COLO668 (cell line): ENCODE data around the gene ASL.
"Not testable (repeated sequence)": the region's sequence is repeated elsewhere in the genome, so short reads cannot be mapped to it uniquely, and the experiment has no call there.

Experiments used
- DNase-seq: peaks from one replicate; lab custom pipeline; 2025; ENCODE audit not compliant: unreplicated experiment; lab: John Stamatoyannopoulos, UW

ASL gene

DNA sequence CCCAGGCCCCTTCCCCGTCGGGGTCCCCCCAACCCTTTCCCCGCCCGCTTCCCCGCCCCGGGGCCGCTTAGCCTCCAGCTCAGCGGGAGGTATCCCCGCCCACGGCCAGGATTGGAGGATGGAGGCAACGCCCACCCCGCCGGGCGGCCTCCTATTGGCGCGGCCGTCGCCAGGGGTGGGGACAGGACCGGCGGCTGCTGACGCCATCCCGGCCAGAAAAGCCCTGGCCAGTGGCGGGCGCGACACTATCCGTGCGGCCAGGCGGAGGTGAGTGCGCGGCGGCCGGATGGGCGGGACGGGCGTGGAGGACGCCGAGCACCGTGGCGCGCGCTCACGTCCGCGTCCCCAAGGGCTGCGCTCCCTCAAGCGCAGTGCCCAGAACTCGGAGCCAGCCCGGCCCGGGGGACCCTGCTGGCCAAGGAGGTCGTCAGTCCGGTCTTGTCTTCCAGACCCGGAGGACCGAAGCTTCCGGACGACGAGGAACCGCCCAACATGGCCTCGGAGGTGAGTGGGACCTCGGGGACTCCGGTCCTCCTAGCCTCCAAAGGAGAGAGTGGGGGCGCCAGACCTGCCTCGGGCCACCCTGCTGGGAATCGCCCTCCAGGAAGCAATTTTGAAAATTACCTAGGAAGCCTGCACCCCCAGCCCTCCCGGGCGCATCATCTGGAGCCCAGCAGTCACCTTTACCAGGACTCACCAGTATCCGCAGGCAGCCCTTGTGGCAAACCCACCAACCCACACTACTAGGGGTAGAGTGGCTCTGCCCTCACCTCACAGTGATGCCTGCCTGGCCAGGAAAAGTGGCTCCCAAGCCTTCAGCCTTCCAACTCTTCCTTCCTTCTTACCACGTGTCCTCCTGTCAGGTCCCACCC, at the start of gene ASL:
Gene ASL, plus strand, starts transcription at position 230 of the 872 bp plus-strand sequence. Its CDS starts 263 bp downstream, at position 493.
- peak; percentile 97 for DNase-seq

DNA sequence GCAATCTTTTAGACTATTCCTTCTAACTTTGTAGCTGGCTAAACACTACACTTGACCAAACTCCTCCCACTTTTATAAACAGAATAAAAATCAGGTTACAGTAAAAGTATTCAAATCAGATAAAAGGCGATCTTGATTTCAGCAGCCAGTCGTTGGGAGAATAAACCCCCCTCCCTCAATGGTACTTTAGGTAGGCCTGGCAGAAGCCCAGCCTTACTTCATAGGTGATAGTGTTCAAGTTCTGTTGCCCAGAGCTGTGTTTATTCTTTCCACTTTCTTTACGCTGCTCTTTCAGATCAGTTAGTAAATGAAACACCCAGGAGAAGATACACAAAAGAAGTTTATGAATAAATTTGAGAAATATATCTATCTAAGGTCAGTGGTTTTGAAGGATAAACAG, 47.3 kb upstream of the ASL start:
- DNase-seq, result not testable (repeated sequence)

DNA sequence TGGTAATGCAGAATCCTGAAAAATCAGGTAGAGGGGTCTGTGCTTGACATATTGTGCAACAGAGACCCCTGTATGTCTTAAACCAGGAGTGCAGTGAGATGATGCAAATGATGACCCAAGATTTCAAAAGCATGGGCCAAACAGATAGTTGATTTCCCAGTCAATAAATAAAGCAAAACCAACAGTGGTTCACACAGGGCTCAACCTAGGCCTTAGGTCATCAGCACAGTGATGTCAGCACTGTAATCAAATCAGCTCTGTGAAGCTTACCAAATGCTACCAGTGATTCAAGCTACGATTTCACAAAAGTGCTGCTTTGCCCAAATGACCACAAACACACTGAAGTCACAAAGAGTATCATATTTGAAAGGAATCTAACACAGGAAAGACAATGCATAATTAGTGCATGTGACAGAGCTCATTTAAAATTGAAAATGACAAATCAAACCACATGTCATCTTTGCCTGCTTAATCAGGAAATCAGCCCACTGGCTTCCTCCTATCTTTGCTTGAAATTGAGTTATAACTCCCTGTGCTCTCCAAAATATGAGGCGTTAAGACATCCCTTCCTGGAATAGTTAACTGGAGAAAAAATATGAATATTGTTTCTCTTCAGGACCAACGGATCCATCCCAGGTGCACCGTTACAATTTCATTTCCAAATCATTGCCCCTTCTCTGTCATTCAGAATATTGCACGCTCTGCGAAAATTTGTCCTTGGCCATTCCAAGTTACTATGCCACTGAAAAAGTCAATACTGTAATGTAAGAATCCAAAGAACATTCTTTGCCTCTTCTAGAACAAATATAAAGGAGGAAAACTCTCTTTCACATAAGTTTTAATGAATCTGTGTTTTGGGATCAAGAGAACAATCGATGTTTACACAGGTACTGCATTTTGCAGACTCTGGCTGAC, 41.9 kb upstream of the ASL start:
- DNase-seq, result no peak

DNA sequence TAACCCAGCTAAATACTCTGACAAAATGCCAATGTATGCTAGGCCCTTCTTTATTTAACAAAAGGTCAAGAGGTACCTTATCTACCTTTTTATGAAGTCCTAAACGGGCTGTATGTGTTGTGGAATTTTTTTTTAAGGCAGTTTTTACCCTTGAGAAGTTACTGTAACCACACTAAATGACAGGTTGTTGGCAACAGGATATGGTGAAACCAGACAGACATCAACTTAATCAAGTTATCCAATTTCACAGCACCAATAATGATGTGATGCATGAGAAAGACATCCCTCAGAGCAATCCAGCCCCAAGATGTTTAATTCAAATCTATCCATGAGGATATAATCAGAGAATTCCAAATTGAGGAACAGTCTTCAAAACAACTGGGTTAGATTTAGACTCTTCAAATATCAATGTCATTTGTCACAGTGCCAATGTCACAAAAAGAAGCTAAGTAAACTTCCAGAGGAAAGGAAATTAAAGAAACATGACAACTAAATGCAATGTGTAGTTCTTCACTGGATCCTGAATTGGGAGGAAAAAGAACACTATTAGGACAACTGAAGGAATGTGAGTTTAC, 41.1 kb upstream of the ASL start:
- not testable (repeated sequence) for DNase-seq

DNA sequence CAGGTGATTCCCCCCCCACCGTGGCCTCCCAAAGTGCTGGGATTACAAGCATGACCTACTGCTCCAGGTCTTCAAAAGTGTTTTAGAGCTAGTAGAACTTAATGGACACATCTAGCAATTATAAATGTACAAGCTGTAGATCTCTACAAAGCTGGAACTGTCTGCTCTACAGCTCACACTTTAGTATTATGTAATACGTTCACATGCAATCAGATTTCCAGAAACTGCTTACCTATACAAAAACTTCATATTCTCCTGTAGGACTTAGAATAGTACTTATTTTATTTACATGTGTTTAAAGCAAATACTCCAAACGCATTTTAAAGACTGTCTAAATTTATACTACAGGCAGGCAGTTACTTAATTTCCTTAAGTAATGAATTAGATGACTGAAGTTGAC, 39.2 kb upstream of the ASL start:
- DNase-seq, result no peak

DNA sequence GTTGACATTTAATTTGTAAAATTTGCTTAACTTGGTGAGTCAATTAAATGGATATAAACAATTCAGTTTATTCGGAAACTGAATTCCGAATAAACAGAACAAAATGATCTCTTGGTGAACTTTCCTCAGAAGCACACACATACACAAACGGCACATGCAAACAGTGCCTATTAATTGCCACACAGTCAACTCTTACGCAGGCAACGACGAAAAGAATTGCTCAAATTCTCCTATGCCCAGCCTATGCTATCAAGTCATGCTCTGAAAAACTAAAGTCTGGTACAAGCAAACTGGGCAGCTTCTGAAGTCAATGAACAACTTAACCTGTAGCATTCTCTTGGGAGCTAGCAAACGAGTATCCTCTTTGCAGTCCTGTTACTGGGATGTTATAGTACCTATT, 38.8 kb upstream of the ASL start:
- no peak for DNase-seq

DNA sequence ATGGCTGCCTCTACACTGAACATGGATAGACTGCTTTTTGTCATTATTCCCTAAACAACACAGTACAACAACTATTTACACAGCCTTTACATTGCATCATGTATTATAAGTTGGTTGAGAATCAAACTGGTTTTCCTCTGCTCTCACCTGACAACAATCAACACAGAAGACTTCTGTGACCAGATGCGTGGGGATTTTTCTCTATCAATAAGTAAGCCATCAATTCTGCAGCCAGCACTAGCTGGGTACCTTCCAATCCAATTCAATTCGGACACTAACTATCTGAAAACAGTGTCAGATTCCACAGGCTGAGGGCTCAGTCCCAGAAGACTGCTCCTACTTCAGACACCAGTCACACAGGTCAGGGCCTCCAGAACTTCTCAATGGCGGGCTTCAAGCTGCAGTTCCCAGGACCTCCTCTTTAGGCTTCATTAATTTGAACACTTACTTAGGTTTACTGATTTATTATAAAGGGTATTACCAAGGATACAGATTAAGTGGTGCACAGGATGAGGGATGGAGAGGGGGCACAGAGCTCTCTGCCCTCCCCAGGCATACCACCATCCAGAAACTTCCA, 36.4 kb upstream of the ASL start:
- no peak for DNase-seq

DNA sequence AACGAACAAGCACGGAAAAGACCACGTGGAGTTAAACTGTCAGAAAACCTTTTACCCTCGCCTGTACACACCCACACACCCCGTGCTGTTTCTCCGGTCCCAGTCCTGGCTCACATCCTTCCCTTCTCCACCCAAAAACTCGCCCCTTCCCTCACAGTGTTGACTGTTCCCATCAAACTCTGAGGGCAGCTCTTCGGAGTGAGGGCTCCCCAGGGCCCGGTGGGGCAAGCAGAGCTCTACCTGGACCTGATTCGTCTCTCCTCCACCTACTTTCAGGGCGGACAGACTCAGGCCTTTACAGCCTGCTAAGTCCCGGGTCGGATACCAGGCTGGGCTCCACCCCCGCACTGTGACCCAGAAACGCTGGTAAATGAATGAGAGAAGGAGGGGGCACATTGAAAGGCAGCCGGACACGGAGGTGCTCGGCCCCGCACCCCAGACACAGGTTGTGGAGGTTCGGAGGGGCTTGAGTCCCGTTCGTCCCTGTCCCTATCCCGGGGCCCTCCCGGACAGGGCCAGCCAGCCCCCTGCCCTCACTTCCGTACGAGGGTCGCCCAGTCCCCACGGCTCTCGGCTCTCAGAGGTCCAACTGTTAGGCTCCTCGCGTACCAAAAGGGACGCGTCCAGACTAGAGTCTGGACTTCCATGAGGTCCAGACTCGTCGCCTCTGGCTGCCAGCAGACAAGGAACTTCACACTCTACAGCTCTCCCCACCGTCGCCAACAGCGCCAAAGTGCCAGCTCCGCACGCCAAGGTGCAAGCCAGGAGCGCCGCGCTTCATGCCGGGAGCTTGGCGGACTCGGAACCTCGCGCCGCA, 31.7 kb upstream of the ASL start:
- peak; percentile 49 for DNase-seq

DNA sequence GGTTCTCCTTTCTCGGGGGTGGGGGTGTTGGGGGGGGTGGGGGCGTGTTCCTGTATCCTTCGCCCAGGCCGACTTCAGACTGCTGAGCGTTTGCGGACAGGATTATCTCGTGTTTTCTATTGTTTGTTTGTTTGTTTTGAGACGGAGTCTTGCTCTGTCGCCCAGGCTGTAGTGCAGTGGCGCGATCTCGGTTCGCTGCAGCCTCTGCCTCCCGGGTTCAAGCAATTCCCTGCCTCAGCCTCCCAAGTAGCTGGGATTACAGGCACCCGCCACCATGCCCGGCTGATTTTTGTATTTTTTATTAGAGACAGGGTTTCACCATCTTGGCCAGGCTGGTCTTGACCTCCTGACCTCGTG, 31.1 kb upstream of the ASL start:
- DNase-seq, result not testable (repeated sequence)

DNA sequence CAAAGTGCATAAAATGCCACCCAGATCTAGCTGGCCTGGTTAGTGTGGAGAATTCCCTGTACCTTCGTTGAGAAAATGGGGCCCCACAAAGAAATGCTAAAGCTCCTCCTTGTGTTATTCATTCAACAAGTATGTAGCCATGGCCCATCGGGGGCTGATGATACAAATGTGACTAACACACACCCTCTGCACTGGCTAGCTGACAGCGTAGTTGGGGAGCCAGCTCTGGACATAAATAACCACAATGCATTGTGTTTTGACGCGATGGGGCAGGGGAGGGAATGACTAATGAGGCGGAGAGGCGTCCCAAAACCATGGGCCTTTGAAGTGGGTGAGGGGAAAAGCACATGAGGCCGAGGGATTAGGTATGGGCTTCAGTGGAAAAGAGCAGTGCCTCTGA, 28.2 kb upstream of the ASL start:
- no peak for DNase-seq

DNA sequence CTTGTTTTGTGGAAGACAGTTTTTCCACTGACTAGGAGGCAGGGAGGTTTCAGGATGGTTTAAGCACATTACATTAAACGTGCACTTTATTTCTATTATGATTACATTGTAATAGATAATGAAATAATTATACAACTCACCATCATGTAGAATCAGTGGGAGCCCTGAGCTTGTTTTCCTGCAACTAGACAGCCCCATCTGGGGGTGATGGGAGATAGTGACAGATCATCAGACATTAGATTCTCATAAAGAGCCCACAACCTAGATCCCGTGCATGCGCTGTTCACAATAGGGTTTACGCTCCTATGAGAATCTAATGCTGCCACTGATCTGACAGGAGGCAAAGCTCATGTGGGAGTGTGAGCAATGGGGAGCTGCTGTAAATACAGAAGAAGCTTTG, 25.7 kb upstream of the ASL start:
- DNase-seq, result not testable (repeated sequence)

DNA sequence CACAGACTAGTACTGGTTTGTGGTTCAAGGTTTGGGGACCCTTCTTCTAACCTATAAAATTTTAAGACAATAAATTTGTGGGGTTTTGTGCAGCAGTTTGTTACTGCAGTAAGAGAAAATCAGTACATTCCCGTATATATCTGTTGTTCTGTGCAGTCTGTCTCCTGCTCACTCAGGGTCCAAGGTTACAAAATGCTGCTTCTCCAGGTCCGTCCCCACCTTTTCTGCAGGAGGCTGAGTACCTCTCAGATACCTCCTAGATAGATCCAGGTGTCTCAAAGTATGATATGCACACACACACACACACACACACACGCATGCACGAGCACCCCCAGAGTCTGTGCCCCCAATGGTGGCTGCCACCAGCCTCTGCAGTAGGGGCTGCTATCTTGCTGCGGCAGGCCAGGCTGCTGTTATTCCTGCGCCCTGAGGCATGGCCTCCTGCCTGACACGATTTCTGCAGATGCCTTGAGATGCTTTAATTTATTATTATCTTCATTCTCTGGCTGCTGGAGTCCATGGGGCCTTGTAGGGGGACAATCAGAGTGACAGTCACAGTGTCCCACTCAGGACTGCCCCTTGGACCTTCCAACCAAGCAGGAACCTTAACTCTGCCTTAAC, 25.2 kb upstream of the ASL start:
- no peak for DNase-seq

DNA sequence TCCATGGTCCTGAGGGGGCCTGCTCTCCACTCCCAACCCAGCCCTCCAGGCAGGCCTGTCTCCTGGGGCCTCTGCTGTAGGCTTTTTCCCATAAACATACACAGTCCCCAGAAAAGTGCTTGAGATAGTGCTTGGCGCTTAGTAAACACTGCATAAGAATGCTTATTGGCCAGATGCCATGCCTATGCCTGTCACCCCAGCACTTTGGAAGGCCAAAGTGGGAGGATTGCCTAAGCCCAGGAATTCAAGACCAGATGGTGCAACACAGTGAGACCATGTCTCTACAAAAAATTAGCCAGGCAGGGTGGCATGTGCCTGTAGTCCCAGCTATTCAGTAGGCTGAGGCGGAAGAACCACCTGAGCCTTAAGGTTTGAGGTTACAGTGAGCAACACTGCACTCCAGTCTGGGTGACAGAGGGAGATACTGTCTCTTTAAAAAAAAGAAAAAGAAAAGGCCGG, 24.6 kb upstream of the ASL start:
- peak; percentile 11 for DNase-seq

DNA sequence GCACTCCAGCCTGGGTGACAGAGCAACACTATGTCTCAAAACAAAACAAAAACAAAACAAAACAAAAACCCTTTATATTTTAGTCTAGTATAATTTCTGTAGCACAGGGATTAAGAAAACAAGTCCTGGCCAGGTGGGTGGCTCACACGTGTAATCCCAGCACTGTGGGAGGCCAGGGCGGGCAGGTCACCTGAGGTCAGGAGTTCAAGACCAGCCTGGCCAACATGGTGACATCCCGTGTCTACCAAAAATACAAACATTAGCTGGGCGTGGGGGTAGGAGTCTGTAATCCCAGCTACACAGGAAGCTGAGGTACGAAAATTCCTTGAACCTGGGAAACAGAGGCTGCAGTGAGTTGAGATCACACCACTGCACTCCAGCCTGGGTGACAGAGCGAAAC, 23.2 kb upstream of the ASL start:
- no peak for DNase-seq

DNA sequence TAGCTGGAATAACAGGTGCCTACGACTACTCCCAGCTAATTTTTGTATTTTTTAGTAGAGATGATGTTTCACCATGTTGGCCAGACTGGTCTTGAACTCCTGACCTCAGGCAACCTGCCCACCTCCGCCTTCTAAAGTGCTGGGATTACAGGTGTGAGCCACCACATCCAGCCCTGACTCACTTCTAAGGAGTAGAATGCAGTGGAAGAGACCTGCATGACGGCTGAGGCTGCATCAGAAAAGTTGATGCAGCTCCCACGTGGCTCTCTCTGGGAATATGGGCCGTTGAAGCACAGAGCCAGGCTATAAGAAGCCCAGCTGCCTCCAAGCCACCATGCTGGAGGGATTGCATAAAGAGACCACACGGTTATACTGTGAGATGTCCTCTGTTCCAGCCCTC, 21.6 kb upstream of the ASL start:
- DNase-seq, result no peak

DNA sequence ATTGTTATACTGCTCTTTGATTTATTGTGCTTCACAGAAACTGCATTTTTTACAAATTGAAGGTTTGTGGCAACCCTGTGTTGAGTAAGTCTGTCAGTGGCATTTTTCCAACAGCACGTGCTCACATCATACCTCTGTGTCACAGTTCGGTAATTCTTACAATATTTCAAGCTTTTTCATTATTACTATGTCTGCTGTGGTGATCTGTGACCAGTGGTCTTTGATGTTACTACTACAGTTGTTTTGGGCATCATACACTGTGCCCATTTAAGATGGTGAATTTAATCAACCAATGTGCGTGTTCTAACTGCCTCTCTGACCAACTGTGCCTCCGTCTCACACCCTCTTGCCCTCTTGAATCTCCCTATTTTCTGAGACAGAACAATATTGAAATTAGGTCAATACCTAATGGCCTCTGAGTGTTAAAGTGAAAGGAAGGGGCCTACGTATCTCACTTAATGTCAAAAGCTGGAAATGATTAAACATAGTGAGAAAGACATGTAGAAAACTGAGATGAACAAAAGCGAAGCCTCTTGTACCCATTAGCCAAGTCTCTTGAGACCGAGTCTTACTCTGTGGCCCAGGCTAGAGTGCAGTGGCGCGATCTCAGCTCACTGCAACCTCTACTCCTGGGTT, 20.2 kb upstream of the ASL start:
- DNase-seq, result no peak

DNA sequence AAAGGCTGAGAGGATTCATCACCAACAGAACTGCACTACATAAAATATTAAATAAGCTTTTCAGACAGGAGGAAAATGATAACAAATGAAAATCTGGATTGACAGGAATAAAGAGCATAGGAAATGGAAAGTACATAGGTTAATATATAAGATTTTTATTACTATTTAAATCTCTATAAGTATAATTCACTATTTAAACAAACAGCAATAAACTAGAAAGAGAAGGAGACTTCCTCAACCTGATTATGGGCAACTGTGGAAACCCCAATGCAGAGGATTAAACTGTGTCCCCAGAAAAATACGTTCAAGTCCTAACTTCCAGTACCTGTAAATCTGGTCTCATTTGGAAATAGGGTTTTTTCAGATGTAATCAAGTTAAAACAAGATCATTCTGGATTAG, 14.8 kb upstream of the ASL start:
- no peak for DNase-seq

DNA sequence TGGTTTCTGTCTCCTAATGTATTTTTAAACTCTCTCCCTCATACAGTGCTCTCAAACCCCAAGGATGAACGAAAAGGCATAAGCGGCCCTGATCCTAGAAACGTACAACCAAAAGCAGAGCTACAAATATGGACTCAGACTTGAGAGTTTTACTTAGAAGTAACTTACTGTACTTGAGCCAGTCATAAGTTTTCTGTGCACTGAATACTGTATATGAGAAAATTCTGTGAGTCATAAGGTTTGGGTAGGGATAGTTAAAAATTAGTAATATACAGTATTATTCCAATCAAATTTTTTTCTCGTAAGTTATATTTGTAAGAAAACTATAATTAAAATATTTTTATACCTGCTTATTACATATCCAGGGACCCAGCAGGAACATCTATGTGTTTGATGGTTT, 5.9 kb upstream of the ASL start:
- DNase-seq, result no peak

DNA sequence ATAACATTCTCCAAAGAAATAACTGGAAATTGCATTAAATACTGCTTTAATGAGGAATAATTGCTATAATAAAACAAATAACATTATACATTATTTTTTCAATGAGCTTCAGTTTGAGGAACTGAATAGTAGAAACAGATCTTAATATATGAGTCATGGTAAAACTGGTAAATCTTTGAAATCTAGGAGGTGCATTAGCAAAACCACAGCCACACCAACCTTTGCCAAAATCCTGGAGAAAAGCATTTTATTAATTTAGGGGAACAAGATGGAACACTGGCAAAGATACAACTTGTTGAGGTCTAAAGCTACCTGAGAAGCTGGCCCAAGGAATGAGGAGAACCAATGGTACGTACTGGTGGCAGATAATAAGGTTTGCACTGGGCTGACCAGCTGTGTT, 5.4 kb upstream of the ASL start:
- DNase-seq, result no peak

DNA sequence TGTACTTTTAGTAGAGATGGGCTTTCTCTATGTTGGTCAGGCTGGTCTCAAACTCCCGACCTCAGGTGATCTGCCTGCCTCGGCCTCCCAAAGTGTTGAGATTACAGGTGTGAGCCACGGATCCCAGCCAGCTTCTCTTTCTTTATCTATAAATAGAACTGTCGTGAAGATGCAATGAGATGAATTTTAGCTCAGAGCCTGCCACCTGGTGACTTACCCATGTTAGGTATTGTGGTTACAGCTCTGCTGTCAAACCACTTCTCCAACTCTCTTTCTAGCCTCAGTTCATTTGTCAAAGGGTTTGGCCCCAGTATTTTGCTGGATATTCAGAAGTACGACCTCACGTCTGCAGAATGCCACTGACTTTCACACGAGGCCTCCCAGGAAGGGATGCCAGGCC, 3.4 kb upstream of the ASL start:
- not testable (repeated sequence) for DNase-seq
